ENCODE results near the gene VAV3.

DNA sequence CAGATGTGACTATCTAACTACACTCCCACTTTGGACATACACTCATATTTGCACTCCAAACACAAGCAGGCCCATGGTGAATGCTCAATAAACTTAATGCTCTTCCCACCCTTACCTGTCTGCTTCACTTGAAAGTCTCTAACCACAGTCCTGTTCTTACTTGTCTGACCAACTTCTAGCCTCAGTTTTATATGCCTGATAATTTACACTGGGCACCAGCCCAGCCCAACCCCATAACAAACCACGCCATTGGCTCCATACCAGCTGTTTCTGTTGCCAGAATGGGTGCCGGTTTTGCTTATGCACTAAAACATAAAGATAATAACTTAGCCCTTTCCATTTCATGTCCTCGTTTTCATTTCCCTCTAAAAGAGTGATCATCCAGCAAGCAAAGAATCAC is 428.7 kb downstream of the VAV3 start:
- TF ChIP-seq, protein P1, sequence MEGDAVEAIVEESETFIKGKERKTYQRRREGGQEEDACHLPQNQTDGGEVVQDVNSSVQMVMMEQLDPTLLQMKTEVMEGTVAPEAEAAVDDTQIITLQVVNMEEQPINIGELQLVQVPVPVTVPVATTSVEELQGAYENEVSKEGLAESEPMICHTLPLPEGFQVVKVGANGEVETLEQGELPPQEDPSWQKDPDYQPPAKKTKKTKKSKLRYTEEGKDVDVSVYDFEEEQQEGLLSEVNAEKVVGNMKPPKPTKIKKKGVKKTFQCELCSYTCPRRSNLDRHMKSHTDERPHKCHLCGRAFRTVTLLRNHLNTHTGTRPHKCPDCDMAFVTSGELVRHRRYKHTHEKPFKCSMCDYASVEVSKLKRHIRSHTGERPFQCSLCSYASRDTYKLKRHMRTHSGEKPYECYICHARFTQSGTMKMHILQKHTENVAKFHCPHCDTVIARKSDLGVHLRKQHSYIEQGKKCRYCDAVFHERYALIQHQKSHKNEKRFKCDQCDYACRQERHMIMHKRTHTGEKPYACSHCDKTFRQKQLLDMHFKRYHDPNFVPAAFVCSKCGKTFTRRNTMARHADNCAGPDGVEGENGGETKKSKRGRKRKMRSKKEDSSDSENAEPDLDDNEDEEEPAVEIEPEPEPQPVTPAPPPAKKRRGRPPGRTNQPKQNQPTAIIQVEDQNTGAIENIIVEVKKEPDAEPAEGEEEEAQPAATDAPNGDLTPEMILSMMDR (conservative IDR thresholded peaks at IDR 0.05 in 1 of 2, IDR thresholded peaks at IDR 0.05 in 1 of 2; ENCODE audit: low read depth in 1 of 2, low read length in 2 of 2) = no peak
- no peak for TF ChIP-seq EZH2 (IDR thresholded peaks at IDR 0.05; ENCODE audit: low read length, missing control alignments)

Data from fibroblast of lung (primary cell).